GM19452 (cell line): ENCODE results near the gene DNAJC24.
"Not testable (repeated sequence)": the region's sequence is repeated elsewhere in the genome, so short reads cannot be mapped to it uniquely, and the experiment has no call there.

Experiments
- ATAC-seq: cut with Tn5 transposase; IDR thresholded peaks from one replicate; pipeline ENCODE4 v1.9.1; 2021; ENCODE audit not compliant: unreplicated experiment

The DNAJC24 gene, protein sequence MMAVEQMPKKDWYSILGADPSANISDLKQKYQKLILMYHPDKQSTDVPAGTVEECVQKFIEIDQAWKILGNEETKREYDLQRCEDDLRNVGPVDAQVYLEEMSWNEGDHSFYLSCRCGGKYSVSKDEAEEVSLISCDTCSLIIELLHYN

DNA sequence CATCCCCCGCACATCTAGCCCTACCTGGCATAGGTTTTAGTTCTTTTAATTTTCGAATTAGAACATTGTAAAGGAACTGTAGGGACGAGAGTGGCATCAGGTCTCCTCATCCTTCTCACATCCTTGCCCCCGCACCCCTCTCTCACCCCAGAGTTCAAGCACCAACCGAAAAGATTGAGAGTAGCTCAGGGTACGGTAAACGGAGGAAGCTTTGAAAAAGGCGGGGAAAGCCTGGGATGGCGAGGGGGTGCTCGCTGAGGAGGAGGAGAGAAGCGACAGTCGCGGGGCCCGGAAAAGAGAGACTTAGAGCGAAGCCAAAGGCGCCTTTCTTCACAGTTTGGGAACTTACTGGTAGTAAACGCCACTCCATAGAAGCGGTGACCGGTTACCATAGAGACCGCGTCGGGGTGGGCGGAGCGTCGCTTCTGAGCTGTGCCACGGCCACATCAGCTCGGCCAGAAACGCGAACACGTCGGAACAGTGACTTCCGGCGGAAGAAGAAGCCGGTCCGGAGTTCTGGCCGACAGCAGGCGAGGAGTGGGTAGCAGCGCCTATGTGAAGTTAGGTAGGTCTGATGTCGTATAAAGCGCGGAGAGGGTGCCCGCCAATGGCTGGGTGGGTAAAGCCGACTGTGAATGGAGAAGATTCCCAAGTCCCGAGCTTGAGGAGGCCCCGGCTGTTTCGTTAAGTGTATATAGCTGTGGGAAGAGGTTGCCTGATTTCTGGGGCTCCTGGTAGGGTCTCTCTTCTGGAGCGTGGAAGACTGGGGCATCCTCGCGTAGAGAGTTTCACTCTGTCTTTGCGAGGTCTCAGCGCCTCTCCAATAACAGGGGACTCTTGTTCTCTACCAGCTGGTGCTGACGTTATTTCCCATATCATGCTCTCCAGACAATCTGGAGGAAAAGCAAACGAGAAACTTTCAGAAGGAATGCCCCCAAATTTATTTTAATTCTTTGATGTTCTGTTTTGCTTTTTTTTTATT lies at the start of gene DNAJC24, which contains the start of gene DCDC1:
DNAJC24 (plus strand) TSS at position 513 of the 982 bp plus-strand sequence. CDS start 889 bp downstream, outside the sequence.
DCDC1 (minus strand) TSS at position 392 of the 982 bp plus-strand sequence. CDS start 41,459 bp downstream, outside the sequence.
- peak; percentile 98 for ATAC-seq

- not testable (repeated sequence) for ATAC-seq
These were observed 48.2 kb upstream of the DNAJC24 start for GRCh38 chr11:31321494-31321893.

- no peak for ATAC-seq
These were observed 46.5 kb upstream of the DNAJC24 start for GRCh38 chr11:31323145-31323544.

DNA sequence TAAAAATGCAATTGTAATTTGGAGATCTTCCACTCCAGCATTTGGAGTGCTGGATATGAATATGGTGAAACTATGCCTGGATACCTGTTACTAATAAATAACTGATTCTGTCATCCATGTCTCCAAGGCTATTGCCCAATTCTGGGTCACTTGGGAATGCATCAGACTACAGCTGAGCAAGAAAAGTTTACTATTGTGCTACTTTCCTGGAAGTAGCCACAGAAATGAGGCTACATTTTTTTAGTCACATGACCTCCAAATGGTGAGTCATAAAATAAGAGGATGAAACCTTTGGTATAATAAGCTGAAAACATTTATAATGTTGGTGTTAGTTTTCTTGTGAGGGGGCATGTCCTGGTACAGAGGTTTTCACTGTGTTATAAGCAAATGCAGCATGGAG lies 44.5 kb upstream of the DNAJC24 start:
- no peak for ATAC-seq

DNA sequence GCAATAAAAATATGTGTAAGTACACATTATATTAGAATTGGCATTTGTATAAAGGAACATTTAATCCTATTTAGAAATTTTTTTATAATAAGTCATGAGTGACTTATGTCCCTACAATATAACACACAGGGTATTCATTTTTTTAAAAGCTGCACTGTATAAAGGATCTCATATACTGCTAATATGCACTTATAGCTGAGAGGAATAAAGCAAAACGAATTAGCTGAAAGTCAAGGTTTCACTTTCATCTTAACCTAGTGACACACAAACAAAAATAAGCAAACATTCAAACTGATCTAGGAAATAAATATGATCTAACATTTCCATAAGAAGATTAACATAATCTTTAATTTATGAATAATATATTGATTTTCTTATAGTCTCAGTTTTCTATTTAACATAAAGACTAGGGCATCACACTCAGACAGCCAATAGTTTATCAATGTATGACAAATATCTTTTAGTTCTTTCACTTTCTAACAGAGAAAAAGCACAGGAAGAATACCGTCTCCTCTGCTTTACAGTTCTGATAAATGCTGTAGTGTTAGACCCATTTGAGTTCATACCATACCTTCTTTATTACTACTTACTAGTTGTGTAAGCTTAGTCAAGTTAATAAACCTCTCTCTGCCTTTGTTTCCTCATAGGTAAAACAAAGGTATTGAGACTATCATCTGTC lies 43.1 kb upstream of the DNAJC24 start:
- ATAC-seq = peak; percentile 72

DNA sequence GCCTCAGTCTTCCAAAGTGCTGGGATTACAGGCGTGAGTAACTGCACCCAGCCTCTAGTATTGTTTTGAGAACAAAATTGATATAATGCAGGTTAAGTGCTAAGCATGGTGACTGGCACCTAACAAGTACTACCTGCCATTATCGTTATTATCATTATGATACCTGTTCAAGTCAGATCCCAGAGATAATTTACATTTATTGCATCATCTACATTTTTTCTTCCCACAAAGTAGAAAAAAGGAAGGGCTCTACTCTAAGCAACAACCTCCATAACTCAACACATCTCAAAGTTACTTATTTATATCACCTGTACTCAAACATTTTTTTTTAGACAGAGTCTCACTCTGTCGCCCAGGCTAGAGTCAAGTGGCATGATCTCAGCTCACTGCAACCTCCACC lies 42.2 kb upstream of the DNAJC24 start:
- no peak for ATAC-seq

GRCh38 chr11:31328697-31329096 lies 41.0 kb upstream of the DNAJC24 start:
- ATAC-seq = no peak

GRCh38 chr11:31337806-31338205 lies 31.9 kb upstream of the DNAJC24 start:
- ATAC-seq = no peak

GRCh38 chr11:31340903-31341572 lies 28.6 kb upstream of the DNAJC24 start:
- ATAC-seq = no peak

- ATAC-seq = no peak
These were observed 18.5 kb upstream of the DNAJC24 start for GRCh38 chr11:31351168-31351567.

DNA sequence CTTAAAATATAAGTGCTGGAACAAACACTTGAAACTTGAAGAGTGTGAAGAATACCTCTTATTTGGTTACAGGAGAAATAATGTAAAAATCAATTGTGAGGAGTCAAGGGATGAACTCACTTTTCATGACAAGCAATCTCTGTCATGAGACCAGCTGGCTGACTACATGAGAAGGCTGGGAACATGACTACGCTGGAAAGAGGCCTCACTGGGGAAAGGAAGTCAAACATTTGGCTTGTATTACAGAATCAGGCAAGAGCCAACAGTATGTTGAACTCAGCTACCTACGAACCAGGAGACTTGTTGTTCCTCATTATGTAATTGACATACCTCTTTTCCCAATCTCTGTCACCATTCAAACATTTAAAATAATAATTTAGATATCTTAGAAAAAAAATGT lies 14.5 kb upstream of the DNAJC24 start:
- no peak for ATAC-seq

DNA sequence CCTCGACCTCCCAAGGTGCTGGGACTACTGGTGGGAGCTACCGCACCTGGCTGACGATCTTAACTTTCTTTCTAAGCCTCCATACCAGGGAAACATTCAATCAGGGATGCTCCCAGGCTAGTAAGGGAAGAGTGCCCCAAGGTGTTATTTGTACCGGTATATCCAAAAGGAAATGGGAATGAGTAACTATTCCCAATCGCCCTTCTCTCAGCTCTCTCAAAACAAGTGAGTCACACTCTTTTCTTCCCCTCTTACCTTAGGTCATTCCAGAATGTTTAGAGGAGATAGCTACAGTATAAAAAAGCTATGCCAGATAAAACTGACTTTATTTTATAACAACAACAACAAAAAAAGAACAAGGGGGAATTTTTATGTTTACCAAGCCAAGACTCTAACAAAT lies 13.8 kb upstream of the DNAJC24 start:
- no peak for ATAC-seq

DNA sequence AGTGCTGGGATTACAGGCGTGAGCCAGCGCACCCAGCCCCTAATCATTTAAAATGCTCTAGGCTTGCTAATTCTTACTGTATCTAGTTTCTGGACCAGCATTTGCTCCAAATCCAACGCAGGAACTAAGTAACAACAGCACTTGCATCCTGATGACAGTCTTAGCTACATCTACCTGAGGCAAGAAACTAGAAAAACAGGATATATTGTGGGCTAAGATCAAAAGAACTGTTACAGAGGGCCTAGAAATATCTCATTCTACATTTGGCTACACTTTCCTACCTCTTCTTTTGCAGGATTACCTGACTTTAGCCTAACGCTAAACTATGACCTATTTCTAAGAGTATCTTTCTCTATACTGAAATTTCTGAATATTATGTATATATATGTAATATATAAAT lies 7.9 kb upstream of the DNAJC24 start:
- ATAC-seq = no peak

DNA sequence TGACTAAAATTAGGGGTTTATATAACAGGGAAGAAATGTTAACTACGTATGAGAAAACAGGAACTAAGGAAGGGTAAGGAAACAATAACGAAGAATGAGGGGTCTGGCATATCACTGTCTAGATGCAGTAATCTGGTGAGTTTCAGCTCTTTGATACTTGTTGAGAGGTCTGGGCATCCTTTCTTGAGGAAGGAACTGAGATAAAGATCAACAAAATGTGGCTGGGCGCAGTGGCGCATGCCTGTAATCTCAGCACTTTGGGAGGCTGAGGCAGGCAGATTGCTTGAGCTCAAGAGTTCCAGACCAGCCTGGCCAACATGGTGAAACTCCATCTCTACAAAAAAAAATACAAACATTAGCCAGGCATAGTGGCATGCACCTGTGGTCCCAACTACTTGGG lies 2.9 kb upstream of the DNAJC24 start:
- no peak for ATAC-seq

DNA sequence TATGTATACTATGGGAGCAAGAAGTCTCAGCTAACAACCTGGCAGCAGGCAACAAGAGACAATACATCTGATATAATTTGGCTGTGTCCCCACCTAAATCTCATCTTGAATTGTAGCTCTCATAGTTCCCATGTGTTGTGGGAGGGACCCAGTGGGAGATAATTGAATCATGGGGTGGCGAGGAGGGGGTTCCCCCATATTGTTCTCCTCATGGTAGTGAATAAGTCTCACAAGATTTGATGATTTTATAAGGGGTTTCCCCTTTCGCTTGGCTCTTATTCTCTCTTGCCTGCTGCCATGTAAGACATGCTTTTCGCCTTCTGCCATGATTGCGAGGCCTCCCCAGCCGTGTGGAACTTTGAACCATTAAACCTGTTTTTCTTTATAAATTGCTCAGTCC lies 6.2 kb downstream of the DNAJC24 start:
- ATAC-seq = no peak

- no peak for ATAC-seq
These were observed 13.5 kb downstream of the DNAJC24 start for GRCh38 chr11:31383116-31383515.

DNA sequence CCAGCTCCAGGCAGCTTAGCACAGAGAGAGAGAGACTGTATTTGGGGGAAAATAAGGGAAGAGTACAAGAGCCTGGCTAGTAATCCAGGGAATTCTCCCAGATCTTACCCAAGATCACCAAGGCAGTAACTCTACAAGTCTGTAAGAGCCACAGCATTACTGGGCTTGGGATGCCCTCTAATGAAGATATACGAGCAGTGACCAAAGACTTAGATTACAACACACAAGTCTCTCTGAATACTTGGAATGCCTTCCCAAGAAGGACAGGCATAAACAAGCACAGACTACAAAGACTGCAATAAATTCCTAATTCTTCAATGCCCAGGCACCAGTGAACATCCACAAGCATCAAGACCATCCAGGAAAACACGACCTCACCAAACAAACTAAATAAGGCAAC lies 17.7 kb downstream of the DNAJC24 start:
- ATAC-seq = no peak

DNA sequence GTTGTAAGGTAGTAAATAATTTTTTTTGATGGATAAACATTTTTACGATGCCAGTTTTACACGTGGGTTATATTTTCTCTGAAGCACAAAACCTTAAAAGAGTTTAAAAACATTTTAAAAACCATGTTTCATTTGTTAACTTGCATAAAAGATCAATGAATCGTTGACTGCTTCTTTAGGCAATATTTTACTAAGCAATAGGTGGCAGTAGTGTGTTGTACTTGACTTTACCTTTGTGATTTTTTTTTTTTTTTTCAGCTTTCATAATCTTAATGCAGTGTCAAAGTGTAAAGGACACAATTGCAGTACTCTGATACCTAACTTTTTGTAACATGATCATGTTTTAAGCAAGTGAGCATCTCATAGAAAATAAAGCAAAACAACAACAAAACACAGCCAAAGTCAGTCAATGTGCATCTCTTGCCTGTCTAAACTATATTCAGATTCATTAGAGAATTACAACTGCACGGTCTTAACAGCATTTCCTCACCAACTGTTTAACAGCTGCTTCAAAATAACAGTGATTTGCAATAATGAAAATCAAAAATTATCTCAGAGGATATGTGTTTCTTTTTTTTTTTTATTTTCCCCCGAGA lies 27.7 kb downstream of the DNAJC24 start:
- ATAC-seq = no peak

DNA sequence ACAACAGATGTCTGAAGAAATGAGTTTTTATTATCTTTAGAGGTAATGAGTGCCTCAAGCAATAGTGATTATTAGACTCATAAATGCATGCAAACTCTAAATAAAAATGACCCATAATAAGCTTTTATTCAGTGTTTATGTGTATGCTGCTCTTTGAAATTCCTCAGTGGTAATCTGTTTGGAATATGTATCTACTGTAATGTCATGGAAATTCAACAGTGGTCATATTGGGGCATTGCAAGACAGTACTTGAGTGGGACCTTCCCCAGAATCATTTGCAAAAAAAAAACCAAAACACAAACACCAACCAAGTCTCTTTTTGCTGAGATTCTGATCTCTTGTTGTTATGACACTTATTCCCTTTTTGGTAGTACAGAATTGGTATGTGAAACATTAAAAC lies 35.0 kb downstream of the DNAJC24 start:
- ATAC-seq = no peak

DNA sequence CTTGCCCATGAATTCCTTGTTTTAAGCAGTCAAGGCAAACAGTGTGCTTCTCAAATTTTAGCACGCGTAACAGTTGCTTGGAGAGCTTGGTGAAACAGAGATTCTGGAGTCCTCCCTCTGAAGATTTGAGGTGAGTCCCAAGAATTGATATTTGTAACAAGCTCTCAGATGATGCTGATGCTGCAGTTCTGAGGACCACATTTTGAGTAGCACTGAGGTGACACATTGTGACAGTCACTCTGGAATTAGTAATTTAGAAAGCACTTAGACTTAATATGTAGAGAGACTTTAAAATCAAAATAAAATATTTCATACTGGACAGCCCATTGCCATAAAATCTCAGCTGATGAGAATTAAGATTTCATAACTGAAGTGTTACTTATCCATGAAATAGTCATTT lies 38.5 kb downstream of the DNAJC24 start:
- ATAC-seq = no peak

GRCh38 chr11:31412946-31413345 lies 43.3 kb downstream of the DNAJC24 start:
- ATAC-seq = no peak
